Kidney epithelial cell (primary cell): ENCODE measurements around the gene MTMR3. TPM values are rescaled to one million over a fixed set of nuclear protein-coding genes. Genes with fewer than 3 reads are reported as not detected.

ENCODE experiments used
- DNase-seq: peaks from one replicate; pipeline ENCODE4 v3.0.0-alpha.2; 2010; ENCODE audit warnings: low read depth
- H3K27me3 ChIP-seq: 2 replicates; pipeline ENCODE4 v1.6.0; 2011; ENCODE audit warnings: low read length; ENCODE audit not compliant: control insufficient read depth, insufficient read depth
- H3K36me3 ChIP-seq: 2 replicates; pipeline ENCODE4 v1.5.1; 2011; ENCODE audit warnings: low read length; ENCODE audit not compliant: control insufficient read depth, insufficient read depth
- H3K4me3 ChIP-seq: 2 replicates; pipeline ENCODE4 v1.5.1; 2011; ENCODE audit warnings: low read depth, mild to moderate bottlenecking, control low read depth, low read length
- total RNA-seq: library from RNA; depleted of rRNA; stranded (reverse); fragments of >200 nt; gene quantifications from 2 replicates; pipeline ENCODE4 v1.2.3, GENCODE V29; 2015
- TF ChIP-seq, protein P1 (sequence below): IDR thresholded peaks from 2 replicates; pipeline ENCODE4 v1.5.1; 2011; ENCODE audit warnings: mild to moderate bottlenecking, moderate library complexity, low read length, control low read depth, inconsistent platforms; ENCODE audit not compliant: insufficient read depth, poor library complexity, severe bottlenecking

The MTMR3 gene
- total RNA-seq, 1 donor from 2014 or later: 31.9 TPM

- Histone ChIP-seq H3K27me3 (no peaks in the 10 kb centered on the region), H3K4me3 (peak overlapping the region; percentile 30), H3K36me3 (no peaks in the 10 kb centered on the region)
- TF ChIP-seq, protein P1, sequence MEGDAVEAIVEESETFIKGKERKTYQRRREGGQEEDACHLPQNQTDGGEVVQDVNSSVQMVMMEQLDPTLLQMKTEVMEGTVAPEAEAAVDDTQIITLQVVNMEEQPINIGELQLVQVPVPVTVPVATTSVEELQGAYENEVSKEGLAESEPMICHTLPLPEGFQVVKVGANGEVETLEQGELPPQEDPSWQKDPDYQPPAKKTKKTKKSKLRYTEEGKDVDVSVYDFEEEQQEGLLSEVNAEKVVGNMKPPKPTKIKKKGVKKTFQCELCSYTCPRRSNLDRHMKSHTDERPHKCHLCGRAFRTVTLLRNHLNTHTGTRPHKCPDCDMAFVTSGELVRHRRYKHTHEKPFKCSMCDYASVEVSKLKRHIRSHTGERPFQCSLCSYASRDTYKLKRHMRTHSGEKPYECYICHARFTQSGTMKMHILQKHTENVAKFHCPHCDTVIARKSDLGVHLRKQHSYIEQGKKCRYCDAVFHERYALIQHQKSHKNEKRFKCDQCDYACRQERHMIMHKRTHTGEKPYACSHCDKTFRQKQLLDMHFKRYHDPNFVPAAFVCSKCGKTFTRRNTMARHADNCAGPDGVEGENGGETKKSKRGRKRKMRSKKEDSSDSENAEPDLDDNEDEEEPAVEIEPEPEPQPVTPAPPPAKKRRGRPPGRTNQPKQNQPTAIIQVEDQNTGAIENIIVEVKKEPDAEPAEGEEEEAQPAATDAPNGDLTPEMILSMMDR: no peak
- DNase-seq: no peak
These were observed 44.4 kb upstream of the MTMR3 start for GRCh38 chr22:29838599-29838956.

DNA sequence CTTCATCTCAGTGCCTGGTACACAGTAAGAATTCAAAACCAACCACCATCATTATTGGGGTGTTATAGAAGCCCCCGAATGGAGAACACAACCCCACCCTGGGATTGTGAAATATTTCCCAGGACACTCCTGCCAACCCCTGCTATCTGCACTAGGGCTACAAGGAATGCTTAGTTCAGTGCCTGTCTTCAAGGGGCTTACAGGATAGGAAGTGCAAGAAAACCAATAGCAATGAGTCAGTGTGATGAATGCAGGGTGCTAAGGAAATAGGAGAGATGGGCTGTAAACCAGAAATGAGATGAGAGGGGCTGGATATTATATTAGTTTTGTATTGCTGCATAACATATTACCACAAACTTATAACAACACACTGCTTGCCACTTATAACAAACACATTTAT is 43.9 kb upstream of the MTMR3 start:
- Histone ChIP-seq H3K27me3 (no peaks in the 10 kb centered on the region), H3K4me3 (no peak overlapping the region), H3K36me3 (no peaks in the 10 kb centered on the region)
- TF ChIP-seq, protein P1: no peak
- no peak for DNase-seq

- TF ChIP-seq, protein P1: no peak
- Histone ChIP-seq H3K4me3 (no peak overlapping the region), H3K27me3 (no peaks in the 10 kb centered on the region), H3K36me3 (no peaks in the 10 kb centered on the region)
- DNase-seq: no peak
These were observed 42.5 kb upstream of the MTMR3 start for GRCh38 chr22:29840498-29840897.

- Histone ChIP-seq H3K4me3 (no peak overlapping the region), H3K36me3 (no peaks in the 10 kb centered on the region)
- TF ChIP-seq, protein P1: no peak
These were observed 40.8 kb upstream of the MTMR3 start for GRCh38 chr22:29842172-29842571.

GRCh38 chr22:29842740-29843139 is 40.2 kb upstream of the MTMR3 start:
- DNase-seq: peak; percentile 72
- Histone ChIP-seq H3K4me3 (no peak overlapping the region), H3K27me3 (no peaks in the 10 kb centered on the region), H3K36me3 (no peaks in the 10 kb centered on the region)
- TF ChIP-seq, protein P1: no peak

More at GRCh38 chr22:29842172-29842571, 40.8 kb upstream of the MTMR3 start:
- no peaks in the 10 kb centered on the region for H3K27me3 ChIP-seq
- DNase-seq: no peak

DNA sequence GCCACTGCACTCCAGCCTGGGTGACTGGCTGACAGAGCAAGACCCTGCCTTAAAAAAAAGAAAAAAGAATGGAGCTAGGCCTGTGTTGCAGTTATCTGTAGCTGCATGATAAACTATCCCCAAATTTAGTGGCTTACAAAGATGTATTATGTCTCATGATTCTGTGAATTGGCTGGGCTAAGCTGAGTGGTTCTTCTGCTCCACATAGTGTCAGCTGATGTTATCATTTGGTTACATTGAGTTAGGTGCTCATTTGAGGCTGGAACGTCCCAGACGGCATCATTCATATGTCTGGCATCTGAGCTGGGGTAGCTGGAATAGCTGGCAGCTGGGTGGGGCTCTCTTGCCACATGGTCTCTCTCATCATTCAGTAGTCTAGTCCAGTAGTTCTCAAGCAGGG is 36.7 kb upstream of the MTMR3 start:
- Histone ChIP-seq H3K36me3 (no peaks in the 10 kb centered on the region), H3K4me3 (no peak overlapping the region), H3K27me3 (no peaks in the 10 kb centered on the region)
- DNase-seq: no peak
- TF ChIP-seq, protein P1: no peak
